ENCODE measurements around the gene CHRDL2.
A peak's percentile ranks its signal among the peaks of the same experiment; 100 is the strongest.

CHRDL2 gene

DNA sequence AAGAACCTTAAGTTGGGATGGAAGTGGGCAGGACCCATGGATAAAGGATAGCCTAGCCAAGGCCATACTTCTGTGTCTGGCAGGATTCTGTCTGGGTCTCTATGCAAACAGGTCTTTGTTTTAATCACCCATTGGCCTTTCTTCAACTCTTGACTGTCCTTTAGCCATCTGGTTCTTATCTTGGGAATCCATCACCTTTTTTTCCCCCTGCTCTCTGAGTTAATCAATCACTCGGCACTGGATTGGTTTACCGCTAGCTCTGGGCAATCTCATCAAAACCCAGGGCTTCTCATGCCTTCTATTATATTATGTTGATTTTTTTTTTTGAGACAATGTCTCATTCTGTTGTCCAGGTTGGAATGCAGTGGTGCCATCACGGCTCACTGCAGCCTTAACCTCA lies 15.6 kb upstream of the CHRDL2 start:
- Histone ChIP-seq H3K27me3 (ENCODE audit: low read depth, low read length) (no peaks in the 10 kb centered on the region), H3K4me3 (ENCODE audit: low read depth in 1 of 2, low read length in 2 of 2) (no peak overlapping the region), H3K9me3 (ENCODE audit: control insufficient read depth in 1 of 2, low read length in 2 of 2) (no peaks in the 10 kb centered on the region), H3K27ac (ENCODE audit: low read length) (no peak overlapping the region), H3K4me1 (ENCODE audit: control insufficient read depth in 1 of 2, insufficient read depth in 2 of 2, low read length in 2 of 2) (peaks cover 16 to 19% of the 10 kb centered on the region in 2 donors), H3K36me3 (ENCODE audit: control insufficient read depth in 1 of 2, insufficient read depth in 2 of 2, low read length in 2 of 2) (no peaks in the 10 kb centered on the region)

DNA sequence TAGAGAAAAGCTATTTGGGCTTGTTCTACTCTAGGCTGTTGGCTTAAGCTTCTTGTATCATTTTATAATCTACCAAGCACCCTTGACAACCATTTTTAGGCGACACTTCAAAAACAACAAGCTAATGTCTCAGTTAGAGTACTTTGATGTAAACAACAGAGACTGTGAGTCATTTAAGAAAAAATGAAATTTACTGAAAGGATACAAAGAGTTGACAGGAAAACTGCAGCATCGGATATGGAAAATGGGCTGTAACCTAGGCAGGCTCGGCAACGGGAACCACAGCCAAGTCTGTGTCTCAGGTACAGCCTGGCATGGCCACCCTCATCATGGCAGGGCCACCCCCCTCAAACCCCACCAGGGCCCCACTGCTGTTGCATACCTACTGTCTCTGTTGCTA lies 13.1 kb upstream of the CHRDL2 start:
- Histone ChIP-seq H3K4me1 (ENCODE audit: control insufficient read depth in 1 of 2, insufficient read depth in 2 of 2, low read length in 2 of 2) (peaks cover 7% of the 10 kb centered on the region in 2 donors), H3K27me3 (ENCODE audit: low read depth, low read length) (no peaks in the 10 kb centered on the region), H3K4me3 (ENCODE audit: low read depth in 1 of 2, low read length in 2 of 2) (no peak overlapping the region), H3K9me3 (ENCODE audit: control insufficient read depth in 1 of 2, low read length in 2 of 2) (no peaks in the 10 kb centered on the region), H3K27ac (ENCODE audit: low read length) (no peak overlapping the region), H3K36me3 (ENCODE audit: control insufficient read depth in 1 of 2, insufficient read depth in 2 of 2, low read length in 2 of 2) (no peaks in the 10 kb centered on the region)

DNA sequence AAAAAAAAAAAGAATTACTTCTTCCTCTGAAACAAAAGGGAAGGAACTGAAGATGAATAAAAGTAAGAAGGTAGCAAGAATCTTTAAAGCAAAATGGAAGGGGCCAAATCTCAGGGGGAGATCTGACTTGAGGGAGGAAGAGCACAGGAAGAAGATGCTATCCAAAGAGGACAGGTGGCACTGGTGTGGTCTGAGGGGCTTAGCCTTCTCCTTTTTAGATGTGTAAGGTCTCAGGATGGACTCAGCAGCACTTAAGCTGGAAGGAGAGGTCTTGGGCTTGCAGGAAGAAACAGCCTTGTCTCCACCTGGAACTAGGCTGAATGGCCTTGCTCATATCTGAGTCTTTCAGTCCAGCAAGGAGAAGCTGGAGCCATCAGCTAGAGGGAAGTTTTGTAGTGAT lies 12.4 kb upstream of the CHRDL2 start:
- H3K4me3 ChIP-seq (ENCODE audit: low read depth in 1 of 2, low read length in 2 of 2): no peak overlapping the region
- peaks cover 7% of the 10 kb centered on the region in 2 donors for H3K4me1 ChIP-seq (ENCODE audit: control insufficient read depth in 1 of 2, insufficient read depth in 2 of 2, low read length in 2 of 2)
- no peaks in the 10 kb centered on the region for H3K36me3 ChIP-seq (ENCODE audit: control insufficient read depth in 1 of 2, insufficient read depth in 2 of 2, low read length in 2 of 2)
- no peaks in the 10 kb centered on the region for H3K27me3 ChIP-seq (ENCODE audit: low read depth, low read length)
- no peak overlapping the region for H3K27ac ChIP-seq (ENCODE audit: low read length)
- H3K9me3 ChIP-seq (ENCODE audit: control insufficient read depth in 1 of 2, low read length in 2 of 2): no peaks in the 10 kb centered on the region

DNA sequence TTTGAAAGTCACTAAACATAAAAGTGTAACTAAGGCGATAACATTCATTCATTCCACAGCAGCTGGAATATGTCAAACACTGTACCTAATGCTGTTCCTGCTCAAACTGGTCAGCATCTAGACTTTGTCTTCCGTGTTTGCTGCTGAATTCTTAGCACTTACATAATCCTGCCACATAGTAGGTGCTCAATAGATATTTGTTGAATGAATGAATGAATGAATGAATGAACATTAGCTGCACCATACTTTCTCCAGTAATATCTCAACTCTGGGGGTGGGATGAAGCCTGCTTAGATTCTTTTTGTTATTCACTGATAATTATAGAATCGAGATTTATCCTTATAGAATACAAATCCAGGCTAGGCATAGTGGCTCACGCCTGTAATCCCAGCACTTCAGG lies 10.8 kb upstream of the CHRDL2 start:
- Histone ChIP-seq H3K4me3 (ENCODE audit: low read depth in 1 of 2, low read length in 2 of 2) (no peak overlapping the region), H3K27ac (ENCODE audit: low read length) (no peak overlapping the region), H3K4me1 (ENCODE audit: control insufficient read depth in 1 of 2, insufficient read depth in 2 of 2, low read length in 2 of 2) (no peaks in the 10 kb centered on the region), H3K27me3 (ENCODE audit: low read depth, low read length) (no peaks in the 10 kb centered on the region), H3K9me3 (ENCODE audit: control insufficient read depth in 1 of 2, low read length in 2 of 2) (no peaks in the 10 kb centered on the region), H3K36me3 (ENCODE audit: control insufficient read depth in 1 of 2, insufficient read depth in 2 of 2, low read length in 2 of 2) (no peaks in the 10 kb centered on the region)

DNA sequence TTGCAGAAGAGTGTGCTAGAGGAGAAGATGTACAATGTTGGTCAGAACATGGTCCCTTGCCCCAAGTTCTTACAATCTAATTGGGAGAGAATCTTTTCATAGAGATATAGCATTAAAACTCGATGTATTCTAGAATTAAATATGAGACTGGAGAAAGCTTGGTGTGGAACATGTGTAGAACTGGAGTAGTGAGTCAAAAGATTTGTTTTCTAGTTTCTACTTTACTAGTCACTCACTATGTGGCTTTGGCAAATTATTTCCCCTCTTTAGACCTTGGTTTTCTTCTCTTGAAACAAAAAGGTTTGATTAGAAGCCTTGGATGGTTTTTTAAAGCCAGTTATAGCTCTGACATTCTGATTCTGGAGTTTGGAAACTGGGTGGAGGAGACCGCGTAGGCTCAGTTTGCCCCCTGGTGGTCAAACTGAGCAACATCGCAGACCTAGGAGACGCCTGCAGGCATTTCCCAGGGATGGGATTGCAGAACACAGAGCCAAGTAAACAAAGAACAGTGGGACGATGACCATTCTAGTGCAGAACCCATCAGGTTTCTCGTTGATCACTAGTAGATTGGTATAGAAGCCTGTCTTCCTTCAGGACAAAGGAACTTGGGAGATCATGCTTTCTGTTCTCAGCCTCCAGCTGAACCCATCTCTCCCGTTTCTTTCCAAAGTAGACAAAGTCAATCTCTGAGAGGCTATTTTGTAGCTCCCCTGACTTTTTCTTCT lies 8.5 kb upstream of the CHRDL2 start:
- Histone ChIP-seq H3K36me3 (ENCODE audit: control insufficient read depth in 1 of 2, insufficient read depth in 2 of 2, low read length in 2 of 2) (no peaks in the 10 kb centered on the region), H3K9me3 (ENCODE audit: control insufficient read depth in 1 of 2, low read length in 2 of 2) (no peaks in the 10 kb centered on the region), H3K27me3 (ENCODE audit: low read depth, low read length) (no peaks in the 10 kb centered on the region), H3K4me1 (ENCODE audit: control insufficient read depth in 1 of 2, insufficient read depth in 2 of 2, low read length in 2 of 2) (no peaks in the 10 kb centered on the region), H3K27ac (ENCODE audit: low read length) (no peak overlapping the region), H3K4me3 (ENCODE audit: low read depth in 1 of 2, low read length in 2 of 2) (no peak overlapping the region)

DNA sequence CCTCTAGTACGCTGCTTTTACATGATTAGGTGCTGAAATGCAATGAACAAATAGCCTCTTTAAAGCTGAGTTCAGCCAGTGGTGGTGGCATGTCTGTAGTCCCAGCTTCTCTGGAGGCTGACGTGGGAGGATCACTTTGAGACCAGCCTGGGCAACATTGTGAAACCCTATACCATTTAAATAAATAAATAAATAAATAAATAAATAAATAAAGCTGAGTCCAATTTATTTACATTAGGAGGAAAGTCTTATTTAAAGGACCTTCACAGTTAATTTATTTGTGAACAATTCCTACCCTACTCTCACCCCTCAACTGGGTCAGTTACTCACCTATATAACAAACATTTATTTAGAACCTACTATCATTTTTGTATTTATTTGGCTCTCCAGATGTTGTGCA lies 4.8 kb upstream of the CHRDL2 start:
- Histone ChIP-seq H3K4me3 (ENCODE audit: low read depth in 1 of 2, low read length in 2 of 2) (no peak overlapping the region), H3K4me1 (ENCODE audit: control insufficient read depth in 1 of 2, insufficient read depth in 2 of 2, low read length in 2 of 2) (peaks cover 0 to 4% of the 10 kb centered on the region in 2 donors), H3K36me3 (ENCODE audit: control insufficient read depth in 1 of 2, insufficient read depth in 2 of 2, low read length in 2 of 2) (no peaks in the 10 kb centered on the region), H3K27me3 (ENCODE audit: low read depth, low read length) (no peaks in the 10 kb centered on the region), H3K27ac (ENCODE audit: low read length) (no peak overlapping the region), H3K9me3 (ENCODE audit: control insufficient read depth in 1 of 2, low read length in 2 of 2) (no peaks in the 10 kb centered on the region)

DNA sequence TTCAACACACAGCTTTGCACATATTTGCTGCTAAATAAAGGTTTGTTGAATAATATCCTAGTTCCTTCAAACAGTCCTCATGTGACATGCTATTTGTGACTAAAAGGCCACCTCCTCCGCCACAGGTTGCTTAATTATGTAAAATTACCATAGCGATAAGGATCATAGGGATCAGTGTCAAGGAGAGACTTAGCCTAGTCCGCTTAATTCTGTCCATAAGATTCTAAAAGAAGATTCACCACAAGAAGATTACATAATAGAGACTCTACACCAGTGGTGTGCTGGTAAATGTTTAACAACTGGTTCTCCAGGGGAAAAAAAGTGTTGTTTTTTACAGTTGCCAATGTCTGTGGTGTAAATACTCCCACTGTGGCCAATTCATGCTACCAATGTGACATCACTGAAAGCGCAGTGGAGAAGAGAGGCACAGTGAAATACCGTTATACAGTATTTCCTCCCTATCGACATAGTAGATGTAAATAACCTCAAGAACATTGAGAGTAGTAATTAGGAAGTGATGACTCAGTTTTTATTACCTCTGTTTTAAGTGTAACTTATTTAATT lies 4.2 kb upstream of the CHRDL2 start:
- Histone ChIP-seq H3K9me3 (ENCODE audit: control insufficient read depth in 1 of 2, low read length in 2 of 2) (no peaks in the 10 kb centered on the region), H3K4me1 (ENCODE audit: control insufficient read depth in 1 of 2, insufficient read depth in 2 of 2, low read length in 2 of 2) (peaks cover 0 to 4% of the 10 kb centered on the region in 2 donors), H3K4me3 (ENCODE audit: low read depth in 1 of 2, low read length in 2 of 2) (no peak overlapping the region), H3K27ac (ENCODE audit: low read length) (no peak overlapping the region), H3K27me3 (ENCODE audit: low read depth, low read length) (peaks cover 5% of the 10 kb centered on the region), H3K36me3 (ENCODE audit: control insufficient read depth in 1 of 2, insufficient read depth in 2 of 2, low read length in 2 of 2) (no peaks in the 10 kb centered on the region)

DNA sequence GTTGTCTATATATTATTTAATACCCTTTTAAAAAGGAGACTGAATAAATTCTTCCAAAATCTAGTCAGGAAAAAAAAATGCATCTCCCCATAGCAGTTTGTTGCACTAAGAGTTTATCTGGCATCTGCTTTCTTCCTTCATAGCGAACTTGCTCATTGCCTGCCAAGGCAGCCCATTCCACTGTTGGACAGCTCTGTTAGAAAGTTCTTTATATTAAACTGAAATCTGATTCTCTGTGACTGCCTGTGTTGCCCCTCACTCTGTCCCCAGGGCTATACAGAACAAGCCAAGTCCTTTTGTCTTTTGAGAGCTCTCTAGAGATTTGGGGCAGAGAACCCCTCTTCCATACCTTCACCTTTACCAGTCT lies 3.3 kb upstream of the CHRDL2 start:
- Histone ChIP-seq H3K27me3 (ENCODE audit: low read depth, low read length) (peaks cover 5% of the 10 kb centered on the region), H3K27ac (ENCODE audit: low read length) (no peak overlapping the region), H3K4me1 (ENCODE audit: control insufficient read depth in 1 of 2, insufficient read depth in 2 of 2, low read length in 2 of 2) (peaks cover 0 to 4% of the 10 kb centered on the region in 2 donors), H3K9me3 (ENCODE audit: control insufficient read depth in 1 of 2, low read length in 2 of 2) (no peaks in the 10 kb centered on the region), H3K4me3 (ENCODE audit: low read depth in 1 of 2, low read length in 2 of 2) (no peak overlapping the region), H3K36me3 (ENCODE audit: control insufficient read depth in 1 of 2, insufficient read depth in 2 of 2, low read length in 2 of 2) (no peaks in the 10 kb centered on the region)

DNA sequence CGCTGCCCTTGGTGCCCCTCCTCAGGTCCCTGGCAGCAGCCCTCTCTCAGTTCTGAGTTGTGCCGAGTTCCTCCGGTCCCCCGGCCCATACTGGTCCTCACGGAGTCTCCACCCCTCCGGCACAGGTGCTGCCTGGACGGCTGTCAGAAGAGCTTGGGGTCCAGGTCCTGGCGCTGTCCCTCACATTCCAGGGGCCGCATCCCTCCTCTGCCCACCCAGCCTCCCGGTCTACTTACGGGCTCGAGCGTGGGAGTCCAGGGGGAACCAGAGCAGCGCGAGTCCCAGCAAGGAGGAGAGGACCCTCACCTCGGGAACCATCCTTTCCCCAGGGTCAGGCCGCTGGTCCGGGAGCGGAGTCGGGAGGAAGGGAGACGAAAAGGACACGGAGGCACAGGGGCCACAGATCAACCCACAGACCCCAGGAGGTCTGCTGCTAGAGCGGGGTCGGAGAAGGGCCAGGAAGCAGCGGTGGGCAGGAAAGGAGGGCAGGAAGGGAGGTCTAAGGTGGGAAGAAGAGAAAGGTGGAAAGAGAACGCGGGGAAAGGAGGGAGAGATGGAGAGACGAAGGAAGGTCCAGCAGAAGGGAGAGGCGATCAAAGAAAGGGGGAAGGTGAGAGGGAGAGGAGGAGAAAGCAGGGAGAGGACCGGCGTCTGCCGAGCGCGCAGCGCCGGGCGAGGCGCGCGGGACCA lies 510 bp downstream of the CHRDL2 start:
- Histone ChIP-seq H3K9me3 (ENCODE audit: control insufficient read depth in 1 of 2, low read length in 2 of 2) (no peaks in the 10 kb centered on the region), H3K4me3 (ENCODE audit: low read depth in 1 of 2, low read length in 2 of 2) (peak overlapping the region; percentile 37 to 49), H3K4me1 (ENCODE audit: control insufficient read depth in 1 of 2, insufficient read depth in 2 of 2, low read length in 2 of 2) (peaks cover 8 to 11% of the 10 kb centered on the region in 2 donors), H3K27ac (ENCODE audit: low read length) (no peak overlapping the region), H3K36me3 (ENCODE audit: control insufficient read depth in 1 of 2, insufficient read depth in 2 of 2, low read length in 2 of 2) (no peaks in the 10 kb centered on the region), H3K27me3 (ENCODE audit: low read depth, low read length) (peaks cover 5% of the 10 kb centered on the region)

DNA sequence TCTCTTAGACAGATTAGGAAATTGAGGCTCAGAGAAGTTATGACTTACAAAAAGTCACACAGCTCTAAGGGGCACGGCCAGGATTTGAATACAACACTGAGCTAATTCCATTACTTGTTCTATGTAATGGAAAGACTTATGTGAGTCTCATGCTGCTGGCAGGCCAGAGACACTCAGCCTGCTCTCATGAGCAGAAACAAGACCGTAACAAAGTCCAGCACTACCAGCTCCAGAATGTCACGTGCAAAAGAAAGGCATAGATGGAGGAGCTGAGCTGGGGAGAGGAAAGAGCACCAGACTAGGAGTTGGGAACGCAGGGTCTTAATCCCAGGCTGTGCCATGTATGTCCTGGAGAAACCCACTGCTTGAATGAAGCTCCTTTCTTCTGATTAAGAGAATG lies 1.8 kb downstream of the CHRDL2 start:
- no peaks in the 10 kb centered on the region for H3K36me3 ChIP-seq (ENCODE audit: control insufficient read depth in 1 of 2, insufficient read depth in 2 of 2, low read length in 2 of 2)
- H3K9me3 ChIP-seq (ENCODE audit: control insufficient read depth in 1 of 2, low read length in 2 of 2): no peaks in the 10 kb centered on the region
- peaks cover 5% of the 10 kb centered on the region for H3K27me3 ChIP-seq (ENCODE audit: low read depth, low read length)
- peaks cover 8 to 15% of the 10 kb centered on the region in 2 donors for H3K4me1 ChIP-seq (ENCODE audit: control insufficient read depth in 1 of 2, insufficient read depth in 2 of 2, low read length in 2 of 2)
- H3K27ac ChIP-seq (ENCODE audit: low read length): no peak overlapping the region
- H3K4me3 ChIP-seq (ENCODE audit: low read depth in 1 of 2, low read length in 2 of 2): peak overlapping the region in 1 of 2 donors; percentile 7

DNA sequence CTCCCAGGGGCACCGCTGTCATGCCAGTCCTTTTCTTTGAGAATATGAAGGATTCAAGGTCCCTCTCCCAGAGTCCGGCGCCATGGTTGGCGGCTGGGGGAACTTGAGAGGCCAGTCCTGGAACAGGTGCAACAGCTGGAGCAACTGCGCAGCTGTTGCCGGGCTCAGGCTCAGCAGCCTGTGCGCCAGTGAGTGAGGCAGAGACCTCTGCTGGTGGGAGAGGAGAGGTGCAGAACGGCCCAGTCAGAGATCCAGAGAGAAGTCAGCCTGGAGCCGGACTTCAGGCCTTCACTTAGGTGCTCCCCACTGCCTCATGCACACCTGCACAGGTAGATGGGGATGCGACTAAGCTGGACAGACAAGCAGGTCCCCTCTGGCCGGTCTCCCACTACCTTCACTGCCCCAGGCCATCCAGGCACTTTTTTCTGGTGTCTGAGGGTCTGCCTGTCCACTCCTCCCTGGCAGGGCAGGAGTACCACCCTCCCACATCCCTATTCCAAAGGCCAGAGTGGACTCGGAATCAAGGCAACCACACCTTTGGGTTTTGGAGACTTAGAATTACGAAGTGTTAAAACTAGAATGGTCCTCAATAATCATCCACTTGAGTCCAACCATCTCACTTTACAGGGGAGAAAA lies 4.6 kb downstream of the CHRDL2 start:
- no peaks in the 10 kb centered on the region for H3K9me3 ChIP-seq (ENCODE audit: control insufficient read depth in 1 of 2, low read length in 2 of 2)
- H3K4me3 ChIP-seq (ENCODE audit: low read depth in 1 of 2, low read length in 2 of 2): no peak overlapping the region
- peaks cover 5% of the 10 kb centered on the region for H3K27me3 ChIP-seq (ENCODE audit: low read depth, low read length)
- H3K27ac ChIP-seq (ENCODE audit: low read length): peak overlapping the region; percentile 53
- H3K36me3 ChIP-seq (ENCODE audit: control insufficient read depth in 1 of 2, insufficient read depth in 2 of 2, low read length in 2 of 2): no peaks in the 10 kb centered on the region
- peaks cover 8 to 15% of the 10 kb centered on the region in 2 donors for H3K4me1 ChIP-seq (ENCODE audit: control insufficient read depth in 1 of 2, insufficient read depth in 2 of 2, low read length in 2 of 2)

Data from muscle layer of duodenum (tissue), 2 donors.